Transverse colon (tissue), 3 donors: Measurements from ENCODE around the gene C5AR2.

Experiments used
- CTCF ChIP-seq, 5 experiments: fragments of 200-600 bp in 3 of 5; fragments of 450-650 bp in 2 of 5; sonication (generic) in 3 of 5; IDR thresholded peaks; 1 replicate in 2 of 5; 2 replicates in 3 of 5; pipeline ENCODE4 v1.5.1; 2016 to 2017; ENCODE audit warnings: antibody characterized with exemption in 5 of 5, inconsistent platforms in 3 of 5, mild to moderate bottlenecking in 2 of 5, moderate library complexity in 1 of 5
- EP300 ChIP-seq: sonication (generic); formaldehyde crosslinking; IDR thresholded peaks from one replicate; pipeline ENCODE4 v1.6.1; 2017; ENCODE audit warnings: antibody characterized with exemption, low read depth
- POLR2A ChIP-seq: fragments of 450-650 bp; IDR thresholded peaks from one replicate; pipeline ENCODE4 v1.6.1; 2016; ENCODE audit warnings: antibody characterized with exemption, mild to moderate bottlenecking, moderate library complexity

- no peak for TF ChIP-seq CTCF (IDR thresholded peaks at IDR 0.05)
- no peak for TF ChIP-seq EP300
- TF ChIP-seq POLR2A, result no peak
These were observed 30.3 kb downstream of the C5AR2 start for GRCh38 chr19:47362321-47362720.
